ENCODE measurements around the gene TCP11. TPM values are rescaled to one million over a fixed set of nuclear protein-coding genes. Genes with fewer than 3 reads are reported as not detected.

The TCP11 gene
- total RNA-seq, 1 experiment from 2014 or later = not detected

DNA sequence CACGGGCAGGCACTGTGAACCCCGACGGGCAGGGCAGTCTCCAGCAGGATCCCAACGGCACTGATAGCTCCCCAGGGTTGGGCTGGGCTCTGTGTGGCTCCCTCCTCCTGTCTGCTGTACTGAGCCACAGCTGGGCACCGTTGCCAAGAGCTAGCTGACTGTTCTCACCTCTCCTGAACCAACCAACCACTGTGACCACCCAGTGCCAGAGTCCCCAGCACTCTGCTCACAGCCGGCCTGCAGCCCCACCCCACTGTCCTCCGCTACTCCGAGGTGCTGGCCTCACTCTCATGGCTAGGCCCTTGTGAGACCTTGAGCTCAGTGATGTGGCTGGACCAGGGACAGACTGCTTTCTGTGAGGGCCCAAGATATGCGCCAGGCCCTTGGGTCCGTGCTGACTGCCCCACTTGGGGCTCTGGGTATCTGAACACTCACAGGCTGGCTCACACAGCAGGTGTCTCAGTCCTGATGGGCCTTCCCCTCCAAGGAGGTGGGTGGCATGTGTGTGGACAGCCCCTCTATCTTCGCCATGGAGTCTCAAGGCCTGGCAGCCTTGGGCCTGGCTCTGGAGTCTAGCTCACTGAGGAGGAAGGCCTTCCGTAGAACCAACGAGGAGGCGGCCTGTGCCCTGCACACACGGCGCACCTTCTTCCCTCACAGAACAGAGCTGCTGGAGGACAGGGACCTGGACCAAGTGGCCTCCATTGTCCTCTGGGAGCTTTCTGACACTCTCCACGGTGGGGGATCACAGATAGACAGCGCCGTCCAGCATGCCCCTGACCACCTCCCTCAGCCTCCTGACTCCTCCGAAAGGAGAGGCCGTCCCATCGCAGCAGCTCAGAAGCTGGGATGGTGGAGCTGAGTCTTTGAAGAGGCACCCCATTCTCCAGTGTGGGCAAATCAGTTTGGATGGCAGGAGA is 53.5 kb downstream of the TCP11 start:
- Histone ChIP-seq H2BK120ac (ENCODE audit: low read depth, low read length, poor library complexity, severe bottlenecking) (no peak overlapping the region), H4K5ac (ENCODE audit: insufficient read length, low read depth, low read length) (no peak overlapping the region), H4K91ac (ENCODE audit: insufficient read length, low read depth, low read length) (no peak overlapping the region), H3K56ac (ENCODE audit: insufficient read length, low read depth, low read length) (no peak overlapping the region), H3K4me1 (ENCODE audit: insufficient read depth, low read length) (no peaks in the 10 kb centered on the region), H3K14ac (ENCODE audit: insufficient read depth, low read length) (no peak overlapping the region), H3K79me1 (ENCODE audit: insufficient read depth, low read depth, low read length, poor library complexity, severe bottlenecking) (no peaks in the 10 kb centered on the region), H4K8ac (replicated peaks; ENCODE audit: insufficient read length, low read depth, low read length) (no peak overlapping the region), H2AK5ac (ENCODE audit: insufficient read length, low read length) (no peak overlapping the region), H3K27me3 (ENCODE audit: insufficient read depth, low read length) (no peaks in the 10 kb centered on the region), H4K20me1 (ENCODE audit: control insufficient read depth, insufficient read depth, insufficient read length) (no peaks in the 10 kb centered on the region), H2BK12ac (ENCODE audit: insufficient read length, low read depth, low read length) (no peak overlapping the region), H3T11ph (ENCODE audit: low read length) (no peak overlapping the region), H3K79me2 (ENCODE audit: insufficient read depth, low read length) (no peaks in the 10 kb centered on the region), H3K27ac (ENCODE audit: insufficient read length, low read depth, low read length) (no peak overlapping the region), H2BK15ac (ENCODE audit: low read depth, low read length) (no peak overlapping the region), H3K23me2 (ENCODE audit: insufficient read length, low read depth, low read length, poor library complexity, severe bottlenecking) (no peaks in the 10 kb centered on the region), H2BK20ac (ENCODE audit: low read depth, low read length, poor library complexity, severe bottlenecking) (no peak overlapping the region), H2AFZ (ENCODE audit: low read length) (no peak overlapping the region), H3K4me2 (ENCODE audit: insufficient read depth, insufficient read length, low read length) (no peak overlapping the region), H3K23ac (ENCODE audit: insufficient read length, low read depth, low read length) (no peak overlapping the region), H3K9ac (ENCODE audit: extremely low read depth, insufficient read length, low read length) (no peak overlapping the region), H3K9me3 (ENCODE audit: control insufficient read depth, low read depth, low read length) (no peaks in the 10 kb centered on the region), H3K18ac (ENCODE audit: insufficient read length, low read depth, low read length) (no peak overlapping the region), H3K4ac (ENCODE audit: low read depth, low read length) (no peak overlapping the region), H2BK5ac (ENCODE audit: insufficient read length, low read length) (no peak overlapping the region)
- Mint-ChIP-seq H3K36me3 (ENCODE audit: insufficient read depth in 1 of 3, low read depth in 3 of 3) (peaks cover 19 to 51% (median 43%) of the 10 kb centered on the region in 3 experiments; a peak in 6 of 7 replicates), H3K4me3 (no peak overlapping the region), H3K9me3 (no peaks in the 10 kb centered on the region), H3K27me3 (ENCODE audit: low read depth) (no peaks in the 10 kb centered on the region), H3K27ac (no peak overlapping the region; a peak in 1 of 7 replicates), H3K4me1 (peaks cover 9 to 11% of the 10 kb centered on the region in 2 experiments)
- WGBS (ENCODE audit: extremely low coverage, insufficient read length, low lambda C conversion rate) = no CpG with 5 or more reads among the region's 22 CpGs
- peak; percentile 20 for DNase-seq
- TF ChIP-seq, protein P1, sequence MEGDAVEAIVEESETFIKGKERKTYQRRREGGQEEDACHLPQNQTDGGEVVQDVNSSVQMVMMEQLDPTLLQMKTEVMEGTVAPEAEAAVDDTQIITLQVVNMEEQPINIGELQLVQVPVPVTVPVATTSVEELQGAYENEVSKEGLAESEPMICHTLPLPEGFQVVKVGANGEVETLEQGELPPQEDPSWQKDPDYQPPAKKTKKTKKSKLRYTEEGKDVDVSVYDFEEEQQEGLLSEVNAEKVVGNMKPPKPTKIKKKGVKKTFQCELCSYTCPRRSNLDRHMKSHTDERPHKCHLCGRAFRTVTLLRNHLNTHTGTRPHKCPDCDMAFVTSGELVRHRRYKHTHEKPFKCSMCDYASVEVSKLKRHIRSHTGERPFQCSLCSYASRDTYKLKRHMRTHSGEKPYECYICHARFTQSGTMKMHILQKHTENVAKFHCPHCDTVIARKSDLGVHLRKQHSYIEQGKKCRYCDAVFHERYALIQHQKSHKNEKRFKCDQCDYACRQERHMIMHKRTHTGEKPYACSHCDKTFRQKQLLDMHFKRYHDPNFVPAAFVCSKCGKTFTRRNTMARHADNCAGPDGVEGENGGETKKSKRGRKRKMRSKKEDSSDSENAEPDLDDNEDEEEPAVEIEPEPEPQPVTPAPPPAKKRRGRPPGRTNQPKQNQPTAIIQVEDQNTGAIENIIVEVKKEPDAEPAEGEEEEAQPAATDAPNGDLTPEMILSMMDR (conservative IDR thresholded peaks at IDR 0.05) = no peak
